LNCaP clone FGC (cell line): ENCODE measurements around the gene TRIM38.
A peak's percentile ranks its signal among the peaks of the same experiment; 100 is the strongest.
"Not testable (repeated sequence)": the region's sequence is repeated elsewhere in the genome, so short reads cannot be mapped to it uniquely, and the experiment has no call there.

ENCODE experiments used
- DNase-seq: peaks from one replicate; pipeline ENCODE4 v3.0.0-alpha.2; 2011; ENCODE audit warnings: low read depth
- H3K4me3 ChIP-seq: 2 replicates; pipeline ENCODE4 v1.5.1; 2011; ENCODE audit warnings: mild to moderate bottlenecking, low read depth, low read length, control low read depth
- CTCF ChIP-seq: IDR thresholded peaks from 2 replicates; pipeline ENCODE4 v1.5.1; 2012; ENCODE audit warnings: mild to moderate bottlenecking; ENCODE audit not compliant: control insufficient read depth, insufficient read depth; ENCODE audit errors: extremely low read depth

The TRIM38 gene

DNA sequence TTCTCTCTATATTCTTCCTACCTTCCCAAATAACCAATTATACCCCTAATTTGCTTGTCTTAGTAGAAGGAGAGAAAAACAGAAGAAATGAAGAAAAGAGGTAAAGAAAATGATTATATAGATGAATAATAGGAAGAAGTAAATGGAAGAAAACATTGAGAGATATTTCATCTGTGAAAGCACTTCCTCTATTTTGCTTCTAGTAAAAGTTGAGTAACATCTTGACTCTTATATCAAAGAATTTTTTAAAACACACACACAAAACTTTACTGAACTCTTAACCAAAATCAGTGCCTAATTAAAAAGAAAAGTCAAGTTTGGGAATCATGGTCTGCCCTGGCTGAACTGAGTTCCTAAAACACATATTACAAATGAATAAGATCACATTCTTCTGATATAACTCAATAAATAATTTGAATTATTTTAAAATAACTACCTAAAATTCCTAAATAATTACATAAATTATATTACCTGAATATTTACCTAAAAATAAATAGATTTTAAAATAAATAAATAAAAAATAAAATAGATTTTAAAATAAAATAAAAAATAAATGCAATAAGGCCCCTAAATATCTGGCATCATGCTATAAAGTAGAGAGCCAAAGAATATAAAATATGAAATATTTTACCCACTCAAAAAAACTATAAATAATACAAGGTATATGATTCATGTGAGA, 40.9 kb upstream of the TRIM38 start:
- no peak overlapping the region for H3K4me3 ChIP-seq
- no peak for TF ChIP-seq CTCF
- no peak for DNase-seq

- H3K4me3 ChIP-seq = no peak overlapping the region
- TF ChIP-seq CTCF = no peak
- DNase-seq = peak; percentile 84
These were observed 40.3 kb upstream of the TRIM38 start for GRCh38 chr6:25922301-25922700.

DNA sequence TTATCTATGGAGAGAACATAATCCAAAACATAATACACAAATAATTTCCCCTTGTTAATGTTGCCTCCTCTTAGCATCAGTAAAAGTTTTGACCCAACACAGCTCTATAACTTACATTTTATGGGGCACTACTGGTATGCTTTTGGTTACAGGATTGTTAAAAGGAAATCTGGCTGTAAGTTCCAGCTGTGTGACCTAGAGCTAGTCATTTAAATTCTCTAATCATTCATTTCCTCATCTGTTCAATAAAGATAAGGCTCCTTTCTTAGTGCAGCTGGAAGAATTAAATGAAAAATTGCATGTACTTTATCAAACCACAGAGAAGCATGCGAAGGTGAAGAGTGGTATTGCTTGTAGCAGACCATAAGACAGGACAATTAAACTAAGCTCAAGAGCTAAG, 36.7 kb upstream of the TRIM38 start:
- no peak for DNase-seq

GRCh38 chr6:25927178-25927577, 35.4 kb upstream of the TRIM38 start:
- no peak overlapping the region for H3K4me3 ChIP-seq
- TF ChIP-seq CTCF = no peak
- no peak for DNase-seq

More for the DNA sequence above, 36.7 kb upstream of the TRIM38 start:
- no peak for TF ChIP-seq CTCF
- H3K4me3 ChIP-seq = no peak overlapping the region

GRCh38 chr6:25927756-25928216, 34.8 kb upstream of the TRIM38 start:
- DNase-seq = no peak
- no peak for TF ChIP-seq CTCF
- H3K4me3 ChIP-seq = no peak overlapping the region

DNA sequence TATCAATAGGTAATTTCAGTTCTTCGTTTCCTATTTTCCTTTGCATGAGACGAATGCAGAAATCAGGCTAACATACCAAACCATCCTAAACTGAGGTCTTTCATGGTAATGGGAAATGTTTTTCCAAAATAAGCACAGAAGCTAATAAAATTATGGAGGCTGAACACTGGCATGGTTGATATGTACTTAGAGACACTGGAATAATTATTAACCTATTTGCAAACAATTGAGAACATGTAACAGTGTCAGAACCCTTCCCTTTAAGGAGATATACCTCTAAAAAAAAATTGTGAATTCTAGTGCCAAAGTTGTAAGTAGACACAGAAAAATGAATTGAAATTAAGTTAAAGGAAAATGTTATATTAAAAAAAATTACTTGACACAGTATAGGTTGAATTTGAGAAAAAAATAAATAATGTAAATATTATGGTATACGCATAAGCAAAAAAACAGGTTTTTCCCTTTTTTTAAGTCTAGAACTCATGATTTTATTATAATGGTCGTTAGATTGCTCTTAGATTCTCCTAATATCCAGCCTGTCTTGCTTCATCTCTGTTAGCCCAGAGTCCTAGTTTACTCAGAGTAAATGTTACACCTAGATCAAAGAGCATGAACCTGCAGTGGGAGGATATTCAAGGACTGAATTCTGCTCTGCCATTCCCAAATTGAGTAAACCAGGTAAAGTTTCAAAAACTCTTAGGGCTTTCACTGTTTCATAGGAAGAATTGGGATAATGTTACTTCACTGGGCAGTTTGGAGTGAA, 33.9 kb upstream of the TRIM38 start:
- DNase-seq = peak; percentile 86
- H3K4me3 ChIP-seq = no peak overlapping the region
- no peak for TF ChIP-seq CTCF

DNA sequence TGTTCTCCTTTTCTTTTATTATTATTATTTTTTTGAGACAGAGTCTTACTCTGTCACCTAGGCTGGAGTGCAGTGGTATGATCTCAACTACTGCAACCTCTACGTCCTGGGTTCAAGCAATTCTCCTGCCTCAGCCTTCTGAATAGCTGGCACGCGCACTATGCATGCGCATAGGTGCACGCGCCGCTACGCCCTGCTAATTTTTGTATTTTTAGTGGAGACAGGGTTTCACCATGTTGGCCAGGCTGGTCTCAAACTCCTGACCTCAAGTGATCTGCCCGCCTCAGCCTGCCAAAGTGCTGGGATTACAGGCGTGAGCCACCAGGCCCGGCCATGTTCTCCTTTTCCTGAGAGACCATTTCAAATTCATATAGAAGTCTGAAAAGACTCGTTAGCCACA, 32.8 kb upstream of the TRIM38 start:
- H3K4me3 ChIP-seq, DNase-seq: not testable (repeated sequence)
